ENCODE measurements around the gene POLR3G. TPM values are rescaled to one million over a fixed set of nuclear protein-coding genes. Genes with fewer than 3 reads are reported as not detected.

Gene POLR3G
- polyA plus RNA-seq, 1 donor, result 2.7 TPM

- no peaks in the 10 kb centered on the region for H3K27me3 ChIP-seq (ENCODE audit: control insufficient read depth, insufficient read depth, low read length)
- H3K4me3 ChIP-seq (ENCODE audit: low read length), result no peak overlapping the region
- 80% methylated on average over 3 of the region's 9 CpGs for WGBS (ENCODE audit: insufficient coverage, low lambda C conversion rate)
- peaks cover 10% of the 10 kb centered on the region for H3K4me1 ChIP-seq (ENCODE audit: control insufficient read depth, insufficient read depth, low read length)
- H3K36me3 ChIP-seq (ENCODE audit: control insufficient read depth, insufficient read depth, low read length), result no peaks in the 10 kb centered on the region
- DNase-seq, result no peak
- H3K27ac ChIP-seq (ENCODE audit: low read length), result no peak overlapping the region
- H3K9me3 ChIP-seq (ENCODE audit: control insufficient read depth, low read depth, low read length), result no peaks in the 10 kb centered on the region
These were observed 56.2 kb downstream of the POLR3G start for GRCh38 chr5:90530736-90531487.

DNA sequence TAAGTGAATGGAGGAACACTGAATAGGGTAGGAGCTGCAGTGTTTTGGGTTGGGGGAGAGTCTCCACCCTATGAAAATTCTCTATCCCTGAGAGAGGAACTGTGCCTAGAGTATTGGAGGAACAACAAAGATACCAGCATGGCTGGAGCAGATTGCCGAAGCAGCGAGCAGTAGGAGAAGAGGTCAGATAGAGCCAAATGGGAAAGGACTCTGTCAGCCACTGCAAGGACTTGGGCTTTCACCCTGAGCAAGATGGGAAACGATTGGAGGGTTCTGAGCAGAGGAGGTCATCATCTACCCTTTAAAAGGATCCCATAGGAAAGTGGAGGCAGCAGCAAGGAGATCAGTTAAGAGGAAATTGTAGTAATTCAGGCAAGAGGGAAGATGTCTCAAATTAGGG, 59.1 kb downstream of the POLR3G start:
- no peak overlapping the region for H3K27ac ChIP-seq (ENCODE audit: low read length)
- no peaks in the 10 kb centered on the region for H3K9me3 ChIP-seq (ENCODE audit: control insufficient read depth, low read depth, low read length)

GRCh38 chr5:90534922-90535321, 60.3 kb downstream of the POLR3G start:
- Histone ChIP-seq H3K27me3 (ENCODE audit: control insufficient read depth, insufficient read depth, low read length) (no peaks in the 10 kb centered on the region), H3K36me3 (ENCODE audit: control insufficient read depth, insufficient read depth, low read length) (no peaks in the 10 kb centered on the region), H3K4me1 (ENCODE audit: control insufficient read depth, insufficient read depth, low read length) (peaks cover 4% of the 10 kb centered on the region), H3K27ac (ENCODE audit: low read length) (no peak overlapping the region), H3K4me3 (ENCODE audit: low read length) (no peak overlapping the region), H3K9me3 (ENCODE audit: control insufficient read depth, low read depth, low read length) (no peaks in the 10 kb centered on the region)
- 65% methylated on average over 3 of the region's 3 CpGs for WGBS (ENCODE audit: insufficient coverage, low lambda C conversion rate)
- DNase-seq, result no peak

More for the DNA sequence above, 59.1 kb downstream of the POLR3G start:
- Histone ChIP-seq H3K4me1 (ENCODE audit: control insufficient read depth, insufficient read depth, low read length) (peaks cover 4% of the 10 kb centered on the region), H3K27me3 (ENCODE audit: control insufficient read depth, insufficient read depth, low read length) (no peaks in the 10 kb centered on the region), H3K4me3 (ENCODE audit: low read length) (no peak overlapping the region), H3K36me3 (ENCODE audit: control insufficient read depth, insufficient read depth, low read length) (no peaks in the 10 kb centered on the region)
- no CpG with 5 or more reads among the region's 3 CpGs for WGBS (ENCODE audit: insufficient coverage, low lambda C conversion rate)
- no peak for DNase-seq

DNA sequence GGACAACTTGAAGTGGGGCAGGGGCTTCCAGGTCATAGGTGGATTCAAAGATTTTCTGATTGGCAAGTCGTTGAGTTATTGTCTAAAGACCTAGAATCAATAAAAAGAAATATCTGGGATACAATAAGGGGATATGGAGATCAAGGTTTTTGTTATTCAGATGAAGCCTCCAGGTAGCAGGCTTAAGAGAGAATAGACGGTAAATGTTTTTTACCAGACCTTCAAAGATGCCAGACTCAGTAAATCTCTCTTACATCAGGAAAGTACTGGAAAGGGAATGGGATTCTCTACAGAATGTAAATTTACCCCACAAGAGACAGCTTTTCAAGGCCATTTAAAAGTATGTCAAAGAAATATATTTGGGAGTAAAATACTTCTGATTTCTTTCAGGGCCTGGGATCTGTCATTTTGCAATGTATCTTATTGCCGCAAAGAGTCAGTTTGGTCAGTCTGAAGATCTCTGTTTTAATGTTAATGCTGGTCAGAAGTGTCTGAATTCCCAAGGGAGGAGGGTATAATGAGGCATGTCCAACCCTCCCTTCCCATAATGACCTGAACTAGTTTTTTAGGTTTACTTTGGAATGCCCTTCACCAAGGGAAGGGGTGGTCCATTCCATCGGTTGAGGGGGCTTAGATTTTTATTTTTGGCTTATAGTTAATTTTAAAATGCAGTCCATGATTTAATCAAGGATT, 68.3 kb downstream of the POLR3G start:
- Histone ChIP-seq H3K27ac (ENCODE audit: low read length) (no peak overlapping the region), H3K9me3 (ENCODE audit: control insufficient read depth, low read depth, low read length) (no peaks in the 10 kb centered on the region), H3K27me3 (ENCODE audit: control insufficient read depth, insufficient read depth, low read length) (no peaks in the 10 kb centered on the region), H3K4me3 (ENCODE audit: low read length) (no peak overlapping the region), H3K36me3 (ENCODE audit: control insufficient read depth, insufficient read depth, low read length) (no peaks in the 10 kb centered on the region), H3K4me1 (ENCODE audit: control insufficient read depth, insufficient read depth, low read length) (peaks cover 2% of the 10 kb centered on the region)
- WGBS (ENCODE audit: insufficient coverage, low lambda C conversion rate), result 80% methylated on average over 1 of the region's 4 CpGs
- DNase-seq, result no peak

DNA sequence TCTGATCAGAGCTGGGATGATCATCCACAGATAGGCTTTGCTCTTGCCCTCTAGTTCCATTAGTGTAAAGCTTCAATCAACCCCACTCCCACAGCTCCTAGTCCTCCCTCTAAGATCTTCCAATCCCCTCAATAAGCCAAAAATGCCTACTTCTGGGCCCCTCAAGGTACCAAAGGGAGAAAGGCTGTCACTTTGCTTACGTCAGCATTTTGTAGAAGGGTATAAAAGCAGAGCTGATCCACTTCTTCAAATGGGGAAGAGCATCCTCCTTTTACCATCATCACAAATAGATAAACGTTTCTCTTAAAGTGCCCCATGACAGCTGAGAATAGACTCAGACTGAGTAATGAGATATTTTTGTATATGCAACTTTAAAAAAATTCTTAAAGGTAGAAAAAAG, 70.8 kb downstream of the POLR3G start:
- WGBS (ENCODE audit: insufficient coverage, low lambda C conversion rate), result no CpG with 5 or more reads among the region's 2 CpGs
- DNase-seq, result no peak

DNA sequence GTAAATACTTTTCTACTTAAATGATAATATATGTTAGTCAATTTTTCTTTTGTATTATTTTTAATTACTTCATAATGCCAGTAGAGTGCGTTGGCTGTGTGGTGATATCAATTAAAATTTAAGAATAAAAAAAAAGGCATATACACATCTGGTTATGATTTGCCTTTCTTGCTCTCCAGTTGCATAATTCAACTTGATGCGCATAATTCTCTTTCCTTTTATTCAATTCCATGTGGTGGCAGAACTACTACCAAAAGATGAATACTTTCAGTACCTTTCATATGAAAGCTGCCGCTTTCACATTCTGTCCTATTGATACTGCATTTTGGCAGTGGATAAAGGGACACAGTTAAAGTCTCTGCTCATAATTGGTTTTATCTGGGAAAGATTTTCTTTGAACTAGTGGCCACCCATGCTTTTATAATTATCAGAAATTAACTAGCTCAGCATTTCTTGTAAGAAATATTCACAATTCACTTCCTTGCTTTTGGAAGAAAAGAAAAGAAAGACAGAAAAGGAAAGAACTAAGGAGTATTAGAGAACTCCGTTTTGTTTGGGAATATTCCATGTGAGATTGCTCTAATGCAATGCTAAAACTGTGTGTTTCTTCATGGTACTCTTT, 71.7 kb downstream of the POLR3G start:
- Histone ChIP-seq H3K9me3 (ENCODE audit: control insufficient read depth, low read depth, low read length) (no peaks in the 10 kb centered on the region), H3K4me3 (ENCODE audit: low read length) (no peak overlapping the region), H3K4me1 (ENCODE audit: control insufficient read depth, insufficient read depth, low read length) (peaks cover 6% of the 10 kb centered on the region), H3K27ac (ENCODE audit: low read length) (no peak overlapping the region), H3K27me3 (ENCODE audit: control insufficient read depth, insufficient read depth, low read length) (no peaks in the 10 kb centered on the region), H3K36me3 (ENCODE audit: control insufficient read depth, insufficient read depth, low read length) (no peaks in the 10 kb centered on the region)
- 93% methylated on average over 4 of the region's 4 CpGs for WGBS (ENCODE audit: insufficient coverage, low lambda C conversion rate)
- no peak for DNase-seq

More for the DNA sequence above, 70.8 kb downstream of the POLR3G start:
- Histone ChIP-seq H3K27me3 (ENCODE audit: control insufficient read depth, insufficient read depth, low read length) (no peaks in the 10 kb centered on the region), H3K36me3 (ENCODE audit: control insufficient read depth, insufficient read depth, low read length) (no peaks in the 10 kb centered on the region), H3K4me1 (ENCODE audit: control insufficient read depth, insufficient read depth, low read length) (peaks cover 6% of the 10 kb centered on the region), H3K9me3 (ENCODE audit: control insufficient read depth, low read depth, low read length) (no peaks in the 10 kb centered on the region), H3K27ac (ENCODE audit: low read length) (no peak overlapping the region), H3K4me3 (ENCODE audit: low read length) (no peak overlapping the region)

DNA sequence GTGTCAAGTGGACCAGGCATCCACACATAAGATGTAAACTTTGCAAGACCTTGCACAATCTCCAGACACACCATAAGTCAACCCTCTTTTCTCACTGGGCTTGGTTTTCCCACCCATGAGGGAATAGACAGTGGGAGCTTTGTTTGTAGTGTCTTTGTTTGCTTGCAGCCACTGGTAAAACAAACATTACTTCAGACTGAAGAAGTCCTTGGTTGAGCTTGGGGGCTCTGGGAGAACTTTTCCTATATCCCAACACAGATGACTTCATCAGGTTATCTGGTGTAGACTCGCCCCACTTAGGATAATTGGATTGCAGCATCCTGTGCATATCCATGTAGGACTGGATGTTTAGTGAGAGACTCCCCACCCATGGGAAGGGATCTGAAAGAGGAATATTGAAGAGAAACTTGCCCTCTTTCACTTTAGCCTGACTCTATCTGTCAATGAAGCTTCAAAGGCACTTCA, 72.4 kb downstream of the POLR3G start:
- Histone ChIP-seq H3K27me3 (ENCODE audit: control insufficient read depth, insufficient read depth, low read length) (no peaks in the 10 kb centered on the region), H3K27ac (ENCODE audit: low read length) (no peak overlapping the region), H3K4me1 (ENCODE audit: control insufficient read depth, insufficient read depth, low read length) (peaks cover 6% of the 10 kb centered on the region), H3K9me3 (ENCODE audit: control insufficient read depth, low read depth, low read length) (no peaks in the 10 kb centered on the region), H3K36me3 (ENCODE audit: control insufficient read depth, insufficient read depth, low read length) (no peaks in the 10 kb centered on the region), H3K4me3 (ENCODE audit: low read length) (no peak overlapping the region)
- WGBS (ENCODE audit: insufficient coverage, low lambda C conversion rate), result no CpG with 5 or more reads among the region's 1 CpG
- DNase-seq, result no peak

DNA sequence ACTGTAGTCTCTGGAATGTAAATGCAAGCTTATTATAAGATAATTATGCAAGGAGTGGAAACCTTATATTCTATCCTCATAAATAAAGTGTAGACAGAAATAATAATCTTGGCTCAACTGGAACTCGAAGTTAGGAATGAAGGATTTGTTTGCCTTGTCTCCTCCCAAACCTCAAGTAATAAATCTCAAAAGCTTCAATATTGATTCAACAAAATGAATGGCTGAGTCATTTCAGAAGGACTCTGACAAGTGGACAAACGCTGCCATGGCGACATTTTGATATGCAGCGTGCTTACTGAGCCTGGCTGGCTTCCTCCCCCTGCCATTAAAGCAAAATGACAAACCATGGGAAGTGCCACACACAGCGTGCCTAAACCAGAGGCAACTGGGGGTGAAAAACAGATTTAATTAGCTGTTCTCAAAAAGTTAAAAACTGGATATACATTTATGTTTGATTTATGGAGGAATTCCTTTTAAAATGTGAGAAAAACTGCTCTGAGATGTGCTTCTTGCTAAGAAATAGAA, 73.5 kb downstream of the POLR3G start:
- Histone ChIP-seq H3K36me3 (ENCODE audit: control insufficient read depth, insufficient read depth, low read length) (no peaks in the 10 kb centered on the region), H3K27ac (ENCODE audit: low read length) (no peak overlapping the region), H3K4me3 (ENCODE audit: low read length) (no peak overlapping the region), H3K9me3 (ENCODE audit: control insufficient read depth, low read depth, low read length) (no peaks in the 10 kb centered on the region), H3K4me1 (ENCODE audit: control insufficient read depth, insufficient read depth, low read length) (peaks cover 6% of the 10 kb centered on the region), H3K27me3 (ENCODE audit: control insufficient read depth, insufficient read depth, low read length) (no peaks in the 10 kb centered on the region)
- DNase-seq, result peak in 1 of 2 donors; percentile 67
- 17% methylated on average over 1 of the region's 5 CpGs for whole genome bisulfite sequencing (ENCODE audit: insufficient coverage, low lambda C conversion rate)

DNA sequence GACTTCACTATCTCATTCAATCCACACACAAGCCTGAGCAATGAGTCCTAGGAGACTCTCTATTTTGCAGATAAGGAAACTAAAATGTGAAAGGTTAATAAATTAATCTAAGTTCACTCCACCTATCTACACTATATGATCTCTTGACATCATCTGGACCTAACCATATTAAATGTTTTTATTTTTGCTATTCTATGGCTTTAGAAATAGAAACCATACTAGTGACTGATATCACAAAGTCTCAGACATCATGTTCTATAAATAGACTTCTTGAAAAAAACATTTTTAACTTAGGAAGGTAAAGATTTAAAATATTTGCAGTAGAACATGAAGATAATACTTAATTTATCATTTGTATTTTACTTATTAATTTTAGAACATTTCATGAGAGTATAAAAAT, 74.6 kb downstream of the POLR3G start:
- no peaks in the 10 kb centered on the region for H3K9me3 ChIP-seq (ENCODE audit: control insufficient read depth, low read depth, low read length)
- peaks cover 6% of the 10 kb centered on the region for H3K4me1 ChIP-seq (ENCODE audit: control insufficient read depth, insufficient read depth, low read length)
- H3K27ac ChIP-seq (ENCODE audit: low read length), result no peak overlapping the region
- H3K36me3 ChIP-seq (ENCODE audit: control insufficient read depth, insufficient read depth, low read length), result no peaks in the 10 kb centered on the region
- no peak overlapping the region for H3K4me3 ChIP-seq (ENCODE audit: low read length)
- no peaks in the 10 kb centered on the region for H3K27me3 ChIP-seq (ENCODE audit: control insufficient read depth, insufficient read depth, low read length)
- no peak for DNase-seq

- no peak overlapping the region for H3K27ac ChIP-seq (ENCODE audit: low read length)
- no peak overlapping the region for H3K4me3 ChIP-seq (ENCODE audit: low read length)
- 100% methylated on average over 1 of the region's 2 CpGs for WGBS (ENCODE audit: insufficient coverage, low lambda C conversion rate)
- H3K36me3 ChIP-seq (ENCODE audit: control insufficient read depth, insufficient read depth, low read length), result no peaks in the 10 kb centered on the region
- H3K27me3 ChIP-seq (ENCODE audit: control insufficient read depth, insufficient read depth, low read length), result no peaks in the 10 kb centered on the region
- peaks cover 6% of the 10 kb centered on the region for H3K4me1 ChIP-seq (ENCODE audit: control insufficient read depth, insufficient read depth, low read length)
- no peaks in the 10 kb centered on the region for H3K9me3 ChIP-seq (ENCODE audit: control insufficient read depth, low read depth, low read length)
- no peak for DNase-seq
These were observed 75.1 kb downstream of the POLR3G start for GRCh38 chr5:90549729-90550275.

Measured in large intestine (tissue), 3 donors.